WTC11 (cell line): Measurements from ENCODE around the gene ELK3.

ENCODE experiments used
- CREB1 ChIP-seq: sonication (generic); formaldehyde crosslinking; IDR thresholded peaks from 2 replicates; pipeline ENCODE4 v1.8.0; 2023; ENCODE audit warnings: mild to moderate bottlenecking, missing genetic modification reagents
- GRHL2 ChIP-seq: fragments of 250-450 bp; sonication (Bioruptor Pico); IDR thresholded peaks from 2 replicates; pipeline ENCODE4 v1.8.0; 2022; ENCODE audit warnings: mild to moderate bottlenecking, moderate library complexity; ENCODE audit not compliant: insufficient replicate concordance, severe bottlenecking
- KAT7 ChIP-seq: sonication (generic); formaldehyde crosslinking; IDR thresholded peaks from 2 replicates; pipeline ENCODE4 v1.8.1; 2023; ENCODE audit warnings: missing genetic modification reagents, mild to moderate bottlenecking, borderline replicate concordance
- NFE2L1 ChIP-seq: sonication (generic); formaldehyde crosslinking; IDR thresholded peaks from 2 replicates; pipeline ENCODE4 v1.8.1; 2023; ENCODE audit warnings: missing genetic modification reagents
- TF ChIP-seq, protein P1 (sequence below): fragments of 200-600 bp; IDR thresholded peaks from 2 replicates; pipeline ENCODE4 v1.8.0; 2022; ENCODE audit warnings: antibody characterized with exemption
- TF ChIP-seq, protein P2 (sequence below): sonication (generic); formaldehyde crosslinking; IDR thresholded peaks from 2 replicates; pipeline ENCODE4 v1.8.1; 2023; ENCODE audit warnings: mild to moderate bottlenecking, missing genetic modification reagents, moderate library complexity

DNA sequence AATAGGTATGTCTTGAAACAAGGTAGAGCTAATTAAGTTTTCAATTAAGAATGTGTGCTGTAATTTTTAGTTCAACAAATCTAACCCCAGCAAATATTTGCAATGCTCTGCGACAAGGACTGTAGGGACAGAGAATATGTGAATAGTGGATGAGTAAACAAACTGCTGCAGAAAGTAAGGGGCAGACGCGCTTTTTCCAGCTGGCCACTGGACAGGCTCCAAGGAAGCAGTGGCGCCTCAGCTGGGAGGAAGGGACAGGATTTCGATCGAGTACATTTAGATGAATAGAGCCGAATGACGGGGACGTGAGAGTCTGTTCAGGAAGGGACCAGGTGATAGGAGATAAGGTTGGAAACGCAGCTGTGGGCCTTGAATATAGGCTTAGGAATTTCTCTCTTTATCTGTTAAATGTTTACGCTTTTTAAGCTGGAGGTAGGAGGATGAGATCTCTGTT is 69.3 kb downstream of the ELK3 start:
- TF ChIP-seq, protein P1, sequence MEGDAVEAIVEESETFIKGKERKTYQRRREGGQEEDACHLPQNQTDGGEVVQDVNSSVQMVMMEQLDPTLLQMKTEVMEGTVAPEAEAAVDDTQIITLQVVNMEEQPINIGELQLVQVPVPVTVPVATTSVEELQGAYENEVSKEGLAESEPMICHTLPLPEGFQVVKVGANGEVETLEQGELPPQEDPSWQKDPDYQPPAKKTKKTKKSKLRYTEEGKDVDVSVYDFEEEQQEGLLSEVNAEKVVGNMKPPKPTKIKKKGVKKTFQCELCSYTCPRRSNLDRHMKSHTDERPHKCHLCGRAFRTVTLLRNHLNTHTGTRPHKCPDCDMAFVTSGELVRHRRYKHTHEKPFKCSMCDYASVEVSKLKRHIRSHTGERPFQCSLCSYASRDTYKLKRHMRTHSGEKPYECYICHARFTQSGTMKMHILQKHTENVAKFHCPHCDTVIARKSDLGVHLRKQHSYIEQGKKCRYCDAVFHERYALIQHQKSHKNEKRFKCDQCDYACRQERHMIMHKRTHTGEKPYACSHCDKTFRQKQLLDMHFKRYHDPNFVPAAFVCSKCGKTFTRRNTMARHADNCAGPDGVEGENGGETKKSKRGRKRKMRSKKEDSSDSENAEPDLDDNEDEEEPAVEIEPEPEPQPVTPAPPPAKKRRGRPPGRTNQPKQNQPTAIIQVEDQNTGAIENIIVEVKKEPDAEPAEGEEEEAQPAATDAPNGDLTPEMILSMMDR = no peak
- TF ChIP-seq CREB1 (CRISPR knock-in tag) (no peak), KAT7 (no peak), NFE2L1 (no peak), GRHL2 (no peak)
- TF ChIP-seq, protein P2, sequence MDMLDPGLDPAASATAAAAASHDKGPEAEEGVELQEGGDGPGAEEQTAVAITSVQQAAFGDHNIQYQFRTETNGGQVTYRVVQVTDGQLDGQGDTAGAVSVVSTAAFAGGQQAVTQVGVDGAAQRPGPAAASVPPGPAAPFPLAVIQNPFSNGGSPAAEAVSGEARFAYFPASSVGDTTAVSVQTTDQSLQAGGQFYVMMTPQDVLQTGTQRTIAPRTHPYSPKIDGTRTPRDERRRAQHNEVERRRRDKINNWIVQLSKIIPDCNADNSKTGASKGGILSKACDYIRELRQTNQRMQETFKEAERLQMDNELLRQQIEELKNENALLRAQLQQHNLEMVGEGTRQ (CRISPR knock-in tag) = no peak
